K562 (cell line): ENCODE measurements around the gene NUP88.

Source experiments
- CTCF ChIP-seq, 3 experiments: IDR thresholded peaks in 2 of 3; conservative IDR thresholded peaks in 1 of 3; 2 replicates each; pipeline ENCODE4 v1.5.1; 2011 to 2012; ENCODE audit warnings: low read length in 3 of 3, mild to moderate bottlenecking in 3 of 3, control low read depth in 2 of 3, improper control_type of control experiment in 1 of 3, inconsistent platforms in 1 of 3, low read depth in 1 of 3, mixed read lengths in 1 of 3, moderate library complexity in 1 of 3; ENCODE audit not compliant: insufficient read depth in 2 of 3
- EGR1 ChIP-seq: fragments of 450-650 bp; conservative IDR thresholded peaks from 2 replicates; pipeline ENCODE4 v1.6.1; 2017; ENCODE audit warnings: mild to moderate bottlenecking
- HDAC2 ChIP-seq: fragments of 450-650 bp; IDR thresholded peaks from 2 replicates; pipeline ENCODE4 v1.6.1; 2016; ENCODE audit warnings: mild to moderate bottlenecking
- NRF1 ChIP-seq, 2 experiments: fragments of 450-650 bp; IDR thresholded peaks in 1 of 2; conservative IDR thresholded peaks in 1 of 2; 2 replicates each; pipeline ENCODE4 v1.6.1; 2014; ENCODE audit warnings: mild to moderate bottlenecking in 2 of 2
- SAP30 ChIP-seq: fragments of 200-600 bp; sonication (generic); IDR thresholded peaks from 2 replicates; pipeline ENCODE4 v1.6.1; 2012; ENCODE audit warnings: borderline replicate concordance, low read depth, mild to moderate bottlenecking, moderate library complexity, low read length, control low read depth, inconsistent platforms; ENCODE audit not compliant: insufficient read depth, poor library complexity, severe bottlenecking
- THAP7 ChIP-seq: fragments of 250-450 bp; sonication (Bioruptor Pico); IDR thresholded peaks from 2 replicates; pipeline ENCODE4 v1.5.0; 2021

- peak; percentile 96 for TF ChIP-seq THAP7 (CRISPR knock-in tag)
- peak; percentile 71 for TF ChIP-seq SAP30
- TF ChIP-seq EGR1: no peak
- no peak for TF ChIP-seq CTCF (IDR thresholded peaks at IDR 0.05 in 2 of 3, conservative IDR thresholded peaks at IDR 0.05 in 1 of 3; ENCODE audit: insufficient read depth in 2 of 3, low read depth in 1 of 3, low read length in 3 of 3)
- peak in 1 of 2 experiments; percentile 44; a peak in 2 of 4 replicates for TF ChIP-seq NRF1 (conservative IDR thresholded peaks at IDR 0.05 in 1 of 2, IDR thresholded peaks at IDR 0.05 in 1 of 2)
- TF ChIP-seq HDAC2: 0 out of 2 replicates have a peak, but pooled peaks have one; percentile 28
These were observed 644 bp upstream of the NUP88 start, which contains the start of gene RPAIN for GRCh38 chr17:5419959-5420653.
